LNCaP clone FGC (cell line): ENCODE measurements around the gene RPGRIP1L.

Experiments
- DNase-seq: peaks from one replicate; pipeline ENCODE4 v3.0.0-alpha.2; 2011; ENCODE audit warnings: low read depth
- H3K4me3 ChIP-seq: 2 replicates; pipeline ENCODE4 v1.5.1; 2011; ENCODE audit warnings: mild to moderate bottlenecking, low read depth, low read length, control low read depth
- TF ChIP-seq, protein P1 (sequence below): IDR thresholded peaks from 2 replicates; pipeline ENCODE4 v1.5.1; 2012; ENCODE audit warnings: mild to moderate bottlenecking; ENCODE audit not compliant: control insufficient read depth, insufficient read depth; ENCODE audit errors: extremely low read depth

The RPGRIP1L gene

DNA sequence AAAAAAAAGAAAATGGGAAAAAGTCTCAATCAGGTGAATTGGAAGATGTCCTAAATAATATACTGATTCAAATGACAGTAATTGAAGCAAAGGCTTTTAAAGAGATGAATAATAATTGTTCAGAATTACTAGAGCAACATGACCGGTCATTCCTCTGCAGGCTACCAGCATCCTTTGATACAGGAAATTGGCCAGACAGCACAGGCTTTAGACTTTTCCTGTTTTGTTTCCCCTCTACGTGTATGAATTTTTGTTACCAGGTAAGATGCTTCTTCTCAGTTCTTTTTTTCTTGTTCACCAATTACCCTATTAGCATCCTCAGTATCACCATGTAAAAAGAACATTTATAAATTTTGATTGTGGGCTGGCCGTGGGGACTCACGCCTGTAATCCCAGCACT is 77.5 kb downstream of the RPGRIP1L start:
- TF ChIP-seq, protein P1, sequence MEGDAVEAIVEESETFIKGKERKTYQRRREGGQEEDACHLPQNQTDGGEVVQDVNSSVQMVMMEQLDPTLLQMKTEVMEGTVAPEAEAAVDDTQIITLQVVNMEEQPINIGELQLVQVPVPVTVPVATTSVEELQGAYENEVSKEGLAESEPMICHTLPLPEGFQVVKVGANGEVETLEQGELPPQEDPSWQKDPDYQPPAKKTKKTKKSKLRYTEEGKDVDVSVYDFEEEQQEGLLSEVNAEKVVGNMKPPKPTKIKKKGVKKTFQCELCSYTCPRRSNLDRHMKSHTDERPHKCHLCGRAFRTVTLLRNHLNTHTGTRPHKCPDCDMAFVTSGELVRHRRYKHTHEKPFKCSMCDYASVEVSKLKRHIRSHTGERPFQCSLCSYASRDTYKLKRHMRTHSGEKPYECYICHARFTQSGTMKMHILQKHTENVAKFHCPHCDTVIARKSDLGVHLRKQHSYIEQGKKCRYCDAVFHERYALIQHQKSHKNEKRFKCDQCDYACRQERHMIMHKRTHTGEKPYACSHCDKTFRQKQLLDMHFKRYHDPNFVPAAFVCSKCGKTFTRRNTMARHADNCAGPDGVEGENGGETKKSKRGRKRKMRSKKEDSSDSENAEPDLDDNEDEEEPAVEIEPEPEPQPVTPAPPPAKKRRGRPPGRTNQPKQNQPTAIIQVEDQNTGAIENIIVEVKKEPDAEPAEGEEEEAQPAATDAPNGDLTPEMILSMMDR = no peak
- DNase-seq = no peak
- H3K4me3 ChIP-seq = no peak overlapping the region

DNA sequence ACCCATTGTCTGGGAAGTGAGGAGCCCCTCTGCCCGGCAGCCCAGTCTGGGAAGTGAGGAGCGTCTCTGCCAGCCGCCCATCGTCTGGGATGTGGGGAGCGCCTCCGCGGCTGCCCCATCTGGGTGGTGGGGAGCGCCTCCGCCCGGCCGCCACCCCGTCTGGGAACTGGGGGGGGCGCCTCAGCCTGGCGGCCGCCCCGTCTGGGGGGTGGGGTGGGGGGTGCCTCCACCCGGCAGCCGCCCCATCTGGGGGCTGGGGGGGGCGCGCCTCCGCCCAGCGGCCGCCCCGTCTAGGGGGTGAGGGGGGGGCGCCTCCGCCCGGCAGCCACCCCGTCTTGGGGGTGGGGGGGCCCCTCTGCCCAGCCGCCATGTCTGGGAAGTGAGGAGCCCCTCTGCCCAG is 78.4 kb downstream of the RPGRIP1L start:
- H3K4me3 ChIP-seq = no peak overlapping the region
- TF ChIP-seq, protein P1 = no peak
- no peak for DNase-seq

DNA sequence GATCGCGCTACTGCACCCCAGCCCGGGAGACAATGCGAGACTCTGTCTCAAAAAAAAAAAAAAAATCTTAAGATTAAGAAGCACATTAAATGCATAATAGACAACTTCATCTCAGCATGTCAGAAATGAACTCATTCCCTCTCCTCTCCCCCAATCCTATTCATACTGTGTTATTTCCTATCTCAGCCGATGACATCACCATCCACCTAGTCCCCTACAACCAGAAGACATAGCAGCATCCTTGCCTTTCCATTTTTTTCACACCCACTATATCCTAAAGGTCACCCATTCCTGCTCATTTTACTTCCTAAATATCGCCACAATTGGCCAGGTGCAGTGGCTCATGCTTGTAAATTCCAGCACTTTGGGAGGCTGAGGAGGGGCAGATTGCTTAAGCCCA is 81.3 kb downstream of the RPGRIP1L start:
- TF ChIP-seq, protein P1 = no peak
- DNase-seq = no peak
- no peak overlapping the region for H3K4me3 ChIP-seq

GRCh38 chr16:53620476-53620875 is 83.2 kb downstream of the RPGRIP1L start:
- TF ChIP-seq, protein P1 = no peak
- H3K4me3 ChIP-seq = no peak overlapping the region
- no peak for DNase-seq

GRCh38 chr16:53619235-53619634 is 84.4 kb downstream of the RPGRIP1L start:
- DNase-seq = no peak
- TF ChIP-seq, protein P1 = no peak
- H3K4me3 ChIP-seq = no peak overlapping the region

GRCh38 chr16:53614346-53614745 is 89.3 kb downstream of the RPGRIP1L start:
- H3K4me3 ChIP-seq = no peak overlapping the region
- TF ChIP-seq, protein P1 = no peak
- DNase-seq = no peak

- TF ChIP-seq, protein P1 = no peak
- DNase-seq = no peak
These were observed 91.7 kb downstream of the RPGRIP1L start for GRCh38 chr16:53612003-53612402.

More at GRCh38 chr16:53612003-53612402, 91.7 kb downstream of the RPGRIP1L start:
- no peak overlapping the region for H3K4me3 ChIP-seq
